Mesenchymal stem cell (in vitro differentiated cells and primary cell): ENCODE data around the gene CHD8. TPM values are rescaled to one million over a fixed set of nuclear protein-coding genes. Genes with fewer than 3 reads are reported as not detected.

ENCODE experiments used
- DNase-seq: peaks from one replicate; pipeline ENCODE4 v3.0.0-alpha.2; 2013
- H2AFZ ChIP-seq: one replicate; pipeline ENCODE4 v1.6.1; 2013; ENCODE audit warnings: low read depth, mild to moderate bottlenecking, control low read depth, inconsistent platforms, low read length, moderate library complexity
- H2AK5ac ChIP-seq: 2 replicates; pipeline ENCODE4 v1.6.1; 2013; ENCODE audit warnings: low read length, moderate library complexity, mild to moderate bottlenecking, inconsistent platforms; ENCODE audit not compliant: severe bottlenecking
- H2BK120ac ChIP-seq: one replicate; pipeline ENCODE4 v1.6.1; 2013; ENCODE audit warnings: low read depth, mild to moderate bottlenecking, inconsistent platforms, low read length, moderate library complexity
- H2BK12ac ChIP-seq, 2 experiments: one replicate each; pipeline ENCODE4 v1.6.1; 2013; ENCODE audit warnings: inconsistent platforms in 2 of 2, low read length in 2 of 2, mild to moderate bottlenecking in 2 of 2, moderate library complexity in 2 of 2, control low read depth in 1 of 2
- H2BK15ac ChIP-seq: one replicate; pipeline ENCODE4 v1.6.1; 2013; ENCODE audit warnings: mild to moderate bottlenecking, low read depth, inconsistent platforms; ENCODE audit not compliant: poor library complexity, severe bottlenecking
- H2BK5ac ChIP-seq: 2 replicates; pipeline ENCODE4 v1.6.1; 2013; ENCODE audit warnings: low read depth, mild to moderate bottlenecking, low read length, control low read depth, inconsistent platforms; ENCODE audit not compliant: poor library complexity, severe bottlenecking
- H3K14ac ChIP-seq, 2 experiments: one replicate each; pipeline ENCODE4 v1.6.1; 2013; ENCODE audit warnings: inconsistent platforms in 2 of 2, low read length in 2 of 2, control low read depth in 1 of 2, mild to moderate bottlenecking in 1 of 2, moderate library complexity in 1 of 2
- H3K18ac ChIP-seq, 2 experiments: one replicate each; pipeline ENCODE4 v1.6.1; 2013; ENCODE audit warnings: inconsistent platforms in 2 of 2, low read length in 2 of 2, control low read depth in 1 of 2, low read depth in 1 of 2, mild to moderate bottlenecking in 1 of 2
- H3K23ac ChIP-seq, 2 experiments: one replicate each; pipeline ENCODE4 v1.6.1; 2013; ENCODE audit warnings: inconsistent platforms in 2 of 2, low read length in 2 of 2, mild to moderate bottlenecking in 2 of 2, moderate library complexity in 2 of 2, control low read depth in 1 of 2
- H3K27ac ChIP-seq: 2 replicates; pipeline ENCODE4 v1.5.1; 2013; ENCODE audit warnings: mild to moderate bottlenecking, moderate library complexity, low read length, control low read depth, inconsistent platforms; ENCODE audit not compliant: poor library complexity, severe bottlenecking
- H3K27me3 ChIP-seq, 2 experiments: 2 replicates each; pipeline versions ENCODE4 v1.6.1 to v1.7.0; 2013; ENCODE audit warnings: low read length in 2 of 2, mild to moderate bottlenecking in 2 of 2, moderate library complexity in 2 of 2, control low read depth in 1 of 2, inconsistent platforms in 1 of 2; ENCODE audit not compliant: control insufficient read depth in 1 of 2, insufficient read depth in 1 of 2
- H3K36me3 ChIP-seq, 2 experiments: 2 replicates each; pipeline versions ENCODE4 v1.6.1 to v1.7.0; 2013; ENCODE audit warnings: low read length in 2 of 2, control low read depth in 1 of 2, inconsistent platforms in 1 of 2, low read depth in 1 of 2, mild to moderate bottlenecking in 1 of 2; ENCODE audit not compliant: insufficient read depth in 2 of 2, control insufficient read depth in 1 of 2
- H3K4ac ChIP-seq, 2 experiments: one replicate each; pipeline ENCODE4 v1.6.1; 2013; ENCODE audit warnings: inconsistent platforms in 2 of 2, low read length in 2 of 2, mild to moderate bottlenecking in 2 of 2, moderate library complexity in 2 of 2, control low read depth in 1 of 2, low read depth in 1 of 2
- H3K4me1 ChIP-seq: 2 replicates; pipeline ENCODE4 v1.6.1; 2013; ENCODE audit warnings: low read depth, low read length, control low read depth; ENCODE audit not compliant: control insufficient read depth, insufficient read depth
- H3K4me2 ChIP-seq: 2 replicates; pipeline ENCODE4 v1.6.1; 2013; ENCODE audit warnings: low read length, mild to moderate bottlenecking, inconsistent platforms; ENCODE audit not compliant: poor library complexity, severe bottlenecking
- H3K4me3 ChIP-seq, 2 experiments: 2 replicates each; pipeline versions ENCODE4 v1.5.1 to v1.7.0; 2013; ENCODE audit warnings: low read length in 2 of 2, mild to moderate bottlenecking in 2 of 2, control low read depth in 1 of 2, low read depth in 1 of 2; ENCODE audit not compliant: insufficient read depth in 1 of 2
- H3K79me1 ChIP-seq: replicated peaks from 2 replicates; pipeline ENCODE4 v1.6.1; 2013; ENCODE audit warnings: mild to moderate bottlenecking, control low read depth, low read length, inconsistent platforms; ENCODE audit not compliant: poor library complexity, severe bottlenecking
- H3K9ac ChIP-seq: 2 replicates; pipeline ENCODE4 v1.7.0; 2013; ENCODE audit warnings: mild to moderate bottlenecking, low read length, moderate library complexity
- H3K9me3 ChIP-seq: 2 replicates; pipeline ENCODE4 v1.7.0; 2013; ENCODE audit warnings: mild to moderate bottlenecking, low read length; ENCODE audit not compliant: control insufficient read depth
- H4K8ac ChIP-seq: one replicate; pipeline ENCODE4 v1.6.1; 2013; ENCODE audit warnings: inconsistent platforms, mild to moderate bottlenecking, low read length, moderate library complexity
- H4K91ac ChIP-seq: one replicate; pipeline ENCODE4 v1.6.1; 2013; ENCODE audit warnings: mild to moderate bottlenecking, low read length, inconsistent platforms
- WGBS: methylation state at CpG from one replicate; pipeline ENCODE4 v1.1.7; 2013; ENCODE audit warnings: mixed read lengths; 5-methylcytosine and 5-hydroxymethylcytosine counted together
- small RNA-seq: library from polyadenylated mRNA; stranded (forward); fragments of <200 nt; extraction: miRNeasy Mini kit (QIAGEN cat#:217004); gene quantifications from one replicate; pipeline ENCODE3, GENCODE V24; 2013; ENCODE audit warnings: low read depth

Gene CHD8

GRCh38 chr14:21347201-21347600, 108.7 kb downstream of the CHD8 start:
- Histone ChIP-seq H2BK15ac (no peak overlapping the region), H3K4me3 (no peak overlapping the region), H3K18ac (no peak overlapping the region), H3K23ac (no peak overlapping the region), H2AFZ (no peak overlapping the region), H3K4me1 (no peaks in the 10 kb centered on the region), H3K4ac (no peak overlapping the region), H3K9ac (peak overlapping the region; percentile 47), H3K27me3 (no peaks in the 10 kb centered on the region), H3K9me3 (no peaks in the 10 kb centered on the region), H2AK5ac (no peak overlapping the region), H2BK120ac (no peak overlapping the region), H3K14ac (no peak overlapping the region), H3K36me3 (peaks cover 4 to 18% of the 10 kb centered on the region in 2 experiments), H4K8ac (no peak overlapping the region), H3K27ac (no peak overlapping the region), H3K79me1 (no peaks in the 10 kb centered on the region), H2BK12ac (no peak overlapping the region), H2BK5ac (no peak overlapping the region), H4K91ac (no peak overlapping the region), H3K4me2 (no peak overlapping the region)
- WGBS = 80% methylated on average over 1 of the region's 2 CpGs
- no peak for DNase-seq

DNA sequence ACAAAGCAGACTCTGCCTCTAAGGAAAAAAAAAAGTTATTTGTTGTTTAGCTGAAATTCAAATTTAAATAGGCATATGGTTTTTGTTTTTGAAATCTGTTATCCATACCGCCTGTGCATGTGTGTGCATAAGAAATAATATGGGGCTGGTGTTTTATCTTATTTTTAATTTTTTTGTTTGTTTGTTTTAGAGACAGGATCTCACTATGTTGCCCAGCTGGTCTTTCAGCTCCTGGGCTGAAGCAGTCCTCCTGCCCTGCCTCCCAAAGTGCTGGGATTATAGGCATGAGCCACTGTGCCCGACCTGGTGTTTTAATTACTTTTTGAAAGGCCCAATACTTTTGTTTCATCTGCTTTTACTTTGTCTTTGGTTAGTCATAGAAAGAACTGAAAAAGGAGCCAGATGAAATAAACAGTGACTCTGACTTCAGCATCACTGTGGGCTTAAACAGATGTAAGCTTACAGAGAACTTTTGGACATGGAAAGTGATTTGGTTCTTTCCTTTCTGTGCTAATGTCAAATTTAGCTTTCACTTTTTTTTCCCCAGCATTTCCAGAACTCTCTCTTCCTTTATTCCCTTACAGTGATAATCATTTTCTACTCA, 109.3 kb downstream of the CHD8 start:
- Histone ChIP-seq H3K36me3 (peaks cover 0 to 13% of the 10 kb centered on the region in 2 experiments), H3K27me3 (no peaks in the 10 kb centered on the region), H4K91ac (no peak overlapping the region), H3K4me2 (no peak overlapping the region), H3K4ac (no peak overlapping the region), H4K8ac (no peak overlapping the region), H3K4me1 (no peaks in the 10 kb centered on the region), H3K18ac (no peak overlapping the region), H2BK15ac (no peak overlapping the region), H2AFZ (no peak overlapping the region), H3K14ac (no peak overlapping the region), H3K27ac (no peak overlapping the region), H2AK5ac (no peak overlapping the region), H2BK120ac (no peak overlapping the region), H2BK12ac (no peak overlapping the region), H3K23ac (no peak overlapping the region), H3K9me3 (no peaks in the 10 kb centered on the region), H2BK5ac (no peak overlapping the region), H3K4me3 (no peak overlapping the region), H3K9ac (peak overlapping the region; percentile 47), H3K79me1 (no peaks in the 10 kb centered on the region)
- 98% methylated on average over 1 of the region's 2 CpGs for WGBS
- peak; percentile 4 for DNase-seq

DNA sequence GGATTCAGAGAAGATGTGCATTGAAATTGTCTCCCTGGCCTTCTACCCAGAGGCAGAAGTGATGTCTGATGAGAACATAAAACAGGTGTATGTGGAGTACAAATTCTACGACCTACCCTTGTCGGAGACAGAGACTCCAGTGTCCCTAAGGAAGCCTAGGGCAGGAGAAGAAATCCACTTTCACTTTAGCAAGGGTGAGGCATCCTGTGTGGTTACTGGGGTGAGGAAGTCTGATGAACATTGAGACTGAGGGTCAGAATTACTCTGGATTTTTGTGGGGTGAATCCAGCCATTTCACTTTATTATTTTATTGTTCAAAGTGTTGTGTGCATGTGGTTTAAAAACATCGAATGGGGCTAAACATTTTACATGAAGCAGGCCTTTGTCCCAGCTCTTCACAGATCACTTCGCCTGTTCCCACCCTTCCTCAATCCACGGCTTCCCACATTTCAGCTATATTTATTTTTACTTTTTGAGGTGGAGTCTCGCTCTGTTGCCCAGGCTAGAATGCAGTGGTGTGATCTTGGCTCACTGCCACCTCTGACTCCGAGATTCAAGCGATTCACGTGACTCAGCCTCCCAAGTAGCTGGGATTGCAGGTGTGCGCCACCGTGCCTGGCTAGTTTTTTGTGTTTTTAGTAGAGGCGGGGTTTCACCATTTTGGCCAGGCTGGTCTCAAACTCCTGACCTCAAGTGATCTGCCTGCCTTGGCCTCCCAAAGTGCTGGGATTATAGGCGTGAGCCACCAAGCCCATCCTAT, 112.7 kb downstream of the CHD8 start:
- H3K18ac ChIP-seq = no peak overlapping the region
- no peak overlapping the region for H2AK5ac ChIP-seq
- H3K27me3 ChIP-seq = no peaks in the 10 kb centered on the region
- H2AFZ ChIP-seq = no peak overlapping the region
- no peak overlapping the region for H3K9ac ChIP-seq
- DNase-seq = no peak
- no peaks in the 10 kb centered on the region for H3K4me1 ChIP-seq
- 93% methylated on average over 10 of the region's 13 CpGs for WGBS
- no peak overlapping the region for H3K14ac ChIP-seq
- no peak overlapping the region for H4K8ac ChIP-seq
- H3K23ac ChIP-seq = no peak overlapping the region
- no peaks in the 10 kb centered on the region for H3K36me3 ChIP-seq
- no peak overlapping the region for H3K4me2 ChIP-seq
- H3K79me1 ChIP-seq = no peaks in the 10 kb centered on the region
- H4K91ac ChIP-seq = no peak overlapping the region
- no peak overlapping the region for H2BK5ac ChIP-seq
- no peak overlapping the region for H3K4me3 ChIP-seq
- H3K9me3 ChIP-seq = no peaks in the 10 kb centered on the region
- no peak overlapping the region for H2BK15ac ChIP-seq
- H2BK120ac ChIP-seq = no peak overlapping the region
- no peak overlapping the region for H3K4ac ChIP-seq
- H3K27ac ChIP-seq = no peak overlapping the region
- no peak overlapping the region for H2BK12ac ChIP-seq

Small RNAs within 50 kb of the gene (small RNA-seq; reads per million reads assigned to genes)
- gene RN7SL650P (not detected), gene SNORD8 (271 reads per million, percentile 95 among the genes with 10 or more reads in this experiment), gene SNORD9 (8.3 reads per million, percentile 74 among the genes with 10 or more reads in this experiment)
